CD4-positive, alpha-beta T cell treated with Interleukin-6 at 100 ng/mL for 8 hours (primary cell): ENCODE results near the gene ADM5.

ENCODE experiments used
- DNase-seq: peaks from one replicate; pipeline ENCODE4 v3.0.0-alpha.2; 2020; ENCODE audit warnings: mixed read lengths, low spot score

Gene ADM5

DNA sequence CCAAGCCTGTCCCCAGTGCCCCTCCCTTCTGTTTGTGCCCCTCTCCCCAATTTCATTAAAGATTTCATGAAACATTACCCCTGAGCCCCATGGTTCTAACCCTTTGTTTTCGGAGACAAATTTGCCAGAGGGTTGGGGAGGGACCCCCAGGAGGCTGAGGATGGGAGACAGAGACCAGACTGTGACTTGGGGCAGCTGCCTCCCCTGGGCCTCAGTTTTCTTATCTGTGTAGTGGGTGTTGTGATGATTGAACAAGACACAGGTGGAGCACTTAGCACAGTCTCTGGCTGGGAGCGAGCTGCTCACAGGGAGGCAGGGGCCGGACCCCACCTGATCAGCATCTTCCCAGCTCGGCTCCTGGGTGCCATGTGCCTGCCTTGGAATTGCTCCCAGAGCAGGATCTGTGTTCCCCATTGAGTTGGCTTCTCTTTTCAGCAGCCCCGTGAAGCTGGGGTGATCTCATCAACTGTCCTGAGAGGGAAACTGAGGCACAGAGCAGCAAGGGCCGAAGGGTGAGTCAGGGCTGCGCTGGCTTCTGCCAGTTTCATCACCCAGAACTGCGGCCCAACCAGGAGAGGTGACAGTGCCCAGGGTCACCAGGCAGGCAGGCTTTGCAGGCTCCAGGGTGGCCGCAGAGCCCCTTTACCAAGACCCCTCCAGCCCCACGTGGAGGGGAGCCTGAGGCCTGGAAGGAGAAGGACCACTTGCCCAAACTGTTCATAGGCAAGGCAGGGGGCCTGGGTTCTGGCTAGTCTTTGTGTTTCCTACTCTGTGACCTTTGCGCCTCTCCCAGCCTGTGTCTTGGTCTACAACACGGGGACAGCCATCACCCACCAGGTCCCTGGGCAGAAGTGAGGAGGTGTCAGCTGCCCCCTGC is 30.6 kb upstream of the ADM5 start:
- DNase-seq, result no peak

DNA sequence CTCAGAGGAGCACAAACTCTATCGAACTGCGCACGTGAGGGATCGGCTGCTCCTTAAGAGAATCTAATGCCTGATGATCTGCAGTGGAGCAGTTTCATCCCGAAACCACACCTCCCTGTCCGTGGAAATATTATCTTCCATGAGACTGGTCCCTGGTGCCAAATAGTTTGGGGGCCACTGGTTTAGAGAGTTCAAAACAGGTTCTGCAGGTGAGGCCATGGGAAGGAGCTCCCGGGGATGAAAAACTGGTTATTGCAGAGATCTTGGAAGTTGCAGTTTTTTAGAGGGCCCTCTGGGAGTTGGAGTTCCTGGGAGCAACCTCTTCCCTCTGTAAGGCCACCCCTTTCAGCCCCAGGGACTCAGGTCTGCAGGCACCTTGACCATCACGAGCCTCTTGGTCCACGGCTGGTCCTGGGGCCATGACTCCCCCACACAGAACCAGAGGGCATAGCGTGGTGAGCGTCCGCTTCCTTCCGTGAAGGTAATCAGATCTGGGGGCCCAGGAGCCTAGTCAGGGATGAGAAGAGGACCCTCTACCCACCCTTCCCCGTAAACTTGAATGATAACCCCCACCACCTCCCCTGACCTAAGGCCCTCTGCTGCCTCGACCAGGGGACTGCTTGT is 28.9 kb upstream of the ADM5 start:
- DNase-seq, result no peak

DNA sequence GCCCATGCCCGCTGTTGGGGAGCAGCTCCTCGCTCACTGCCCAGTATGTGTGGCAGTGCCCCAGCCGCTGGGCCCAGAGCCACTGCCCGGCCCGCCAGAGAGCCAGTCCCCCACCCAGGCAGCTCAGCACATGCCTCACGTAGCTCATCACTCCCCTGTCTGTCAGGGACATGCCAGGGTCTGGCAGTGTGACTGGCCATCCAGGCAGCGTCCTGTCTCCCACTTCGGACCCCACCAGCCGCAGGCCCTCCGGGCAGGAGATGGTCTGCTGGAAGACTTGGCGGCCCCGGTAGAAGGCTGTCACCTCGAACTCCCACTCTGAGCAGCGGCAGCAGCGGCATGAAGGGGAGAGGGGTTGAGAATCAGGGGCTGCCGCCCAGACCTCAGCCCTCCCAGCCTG is 27.4 kb upstream of the ADM5 start:
- no peak for DNase-seq

DNA sequence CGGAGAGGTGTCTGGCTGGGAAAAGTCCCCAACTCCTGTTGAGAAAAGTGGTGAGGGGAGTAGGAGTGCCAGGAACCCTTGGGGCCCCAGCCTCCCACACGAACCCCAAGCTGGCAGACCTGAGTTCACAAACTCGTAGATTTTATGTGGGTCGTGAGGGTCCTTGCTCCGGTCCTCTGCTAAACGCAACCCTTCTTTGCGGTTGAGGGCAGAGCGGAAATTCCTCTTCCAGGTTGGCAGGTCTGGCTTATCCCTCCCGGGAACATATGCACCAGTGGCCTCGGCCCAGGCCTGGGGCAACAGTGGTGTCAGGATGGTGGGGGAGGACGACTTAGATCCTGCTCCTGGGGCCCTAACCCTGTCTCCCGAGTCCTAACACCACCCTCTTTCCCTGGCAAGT is 26.2 kb upstream of the ADM5 start:
- no peak for DNase-seq

DNA sequence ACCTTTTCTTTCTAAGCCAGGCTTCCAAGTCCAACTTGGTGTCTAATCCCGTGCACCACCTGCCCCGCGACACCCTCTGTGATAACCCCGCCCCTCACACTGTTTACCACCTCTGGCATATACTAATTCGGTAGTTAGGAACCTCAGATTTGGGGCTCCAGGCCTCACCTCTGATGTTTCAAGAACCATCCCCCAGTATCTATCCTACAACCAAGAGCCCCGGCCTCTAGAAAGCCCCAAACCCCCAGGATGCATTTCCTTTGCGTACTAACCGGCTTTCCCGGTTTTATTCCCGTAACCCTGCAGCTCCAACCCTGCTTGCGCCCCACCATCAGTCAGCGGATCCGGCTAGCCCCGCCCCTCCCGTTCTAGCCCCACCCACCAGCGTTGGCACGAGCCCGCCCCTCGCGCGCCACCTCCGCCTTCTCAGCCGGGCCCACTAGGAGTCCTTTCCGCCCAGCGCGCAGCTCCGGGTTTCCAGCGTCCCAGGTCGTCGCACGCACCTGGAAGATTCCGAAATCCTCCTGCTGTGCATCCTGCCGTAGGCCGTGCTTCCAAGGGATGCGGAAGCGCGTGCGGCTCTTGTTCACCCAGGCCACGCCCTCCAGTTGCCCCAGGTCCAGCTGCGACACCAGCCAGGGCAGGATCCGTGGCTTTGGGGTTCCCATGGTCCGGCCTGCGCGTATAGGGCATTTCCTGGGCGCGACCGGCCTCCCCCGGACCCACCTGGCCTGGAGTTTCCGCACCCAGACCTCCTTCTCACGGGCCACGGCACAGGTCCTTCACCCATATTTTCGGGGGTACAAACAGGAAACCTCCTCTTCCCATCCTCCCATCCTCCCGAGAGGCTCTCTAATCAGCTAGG is 25.0 kb upstream of the ADM5 start:
- DNase-seq, result peak; percentile 90

DNA sequence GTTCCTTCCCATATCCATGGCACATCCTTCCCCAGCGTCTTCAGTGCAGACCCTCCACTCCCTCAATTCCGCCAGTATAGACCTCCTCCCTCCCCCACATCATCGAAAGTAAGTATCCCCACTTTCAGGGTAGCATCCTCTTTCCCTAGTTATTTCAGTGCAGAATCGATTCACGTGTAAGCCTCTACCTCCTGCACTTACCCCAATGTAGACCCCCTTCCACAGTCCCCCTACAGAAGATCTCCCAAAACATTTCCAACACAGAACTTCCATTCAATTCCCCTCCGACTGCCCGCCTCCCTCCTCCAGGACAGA is 24.4 kb upstream of the ADM5 start:
- DNase-seq, result no peak

GRCh38 chr19:49665351-49666119 is 23.9 kb upstream of the ADM5 start, which contains the start of the genes BCL2L12 and IRF3:
Gene BCL2L12, plus strand, starts transcription at chr19:49665933. Its CDS starts 760 bp downstream, at chr19:49666693.
Gene IRF3, minus strand, starts transcription at chr19:49665857. Its CDS starts 1,019 bp downstream, at chr19:49664838.
- DNase-seq, result peak; percentile 98

DNA sequence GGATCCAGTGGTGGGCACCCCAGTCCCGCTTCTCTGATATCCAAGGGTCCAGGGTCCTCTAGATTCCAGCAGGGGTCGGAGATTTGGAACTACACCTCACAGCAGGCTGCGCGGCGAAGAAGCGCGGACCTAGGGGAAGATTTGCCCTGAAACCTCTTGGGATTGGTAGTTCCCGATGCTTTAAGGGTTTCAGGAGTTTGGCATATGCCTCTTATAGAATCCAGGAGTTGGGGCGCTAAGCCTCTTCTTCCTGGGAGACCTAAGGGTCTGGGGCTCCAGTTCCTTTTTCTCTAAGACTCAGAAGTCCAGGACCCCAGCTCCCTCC is 23.3 kb upstream of the ADM5 start:
- DNase-seq, result no peak

GRCh38 chr19:49667473-49667872 is 21.9 kb upstream of the ADM5 start:
- DNase-seq, result no peak

- DNase-seq, result no peak
Observed at GRCh38 chr19:49669516-49669915, 19.9 kb upstream of the ADM5 start.

- DNase-seq, result peak; percentile 74
Observed at GRCh38 chr19:49672131-49672919, 17.1 kb upstream of the ADM5 start.

DNA sequence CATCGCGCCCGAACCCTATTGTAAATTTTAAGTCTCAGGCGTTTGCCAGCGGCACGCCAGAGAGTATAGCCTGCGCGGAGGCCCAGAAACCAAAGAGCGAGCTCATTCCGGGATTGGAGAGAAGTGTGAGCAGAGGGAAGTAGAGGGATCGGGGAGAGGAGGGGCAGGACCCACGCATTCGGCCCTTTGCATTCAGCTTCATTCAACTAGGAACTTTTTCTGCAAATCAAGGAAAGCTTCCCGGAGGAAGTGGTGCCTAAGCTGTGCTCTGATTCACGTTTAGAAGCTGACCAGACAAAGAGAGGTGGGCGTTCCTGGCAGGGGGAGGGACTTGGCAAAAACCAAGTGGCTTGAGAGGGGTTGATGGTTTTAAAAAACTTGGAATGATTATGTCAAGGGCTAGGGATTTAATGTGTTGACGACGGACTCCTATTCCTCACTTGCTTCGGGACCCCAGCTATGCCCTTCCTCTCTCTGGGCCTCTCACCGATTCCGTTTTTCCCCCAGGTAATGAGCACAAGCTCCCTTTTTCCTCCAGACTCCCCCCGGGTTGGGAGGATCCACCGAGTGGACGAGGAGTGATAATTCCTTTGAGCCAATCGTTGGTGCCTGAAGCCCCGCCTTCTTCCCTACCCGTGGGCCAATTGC is 13.1 kb upstream of the ADM5 start:
- DNase-seq, result no peak

GRCh38 chr19:49676784-49677230 is 12.6 kb upstream of the ADM5 start:
- peak; percentile 100 for DNase-seq

DNA sequence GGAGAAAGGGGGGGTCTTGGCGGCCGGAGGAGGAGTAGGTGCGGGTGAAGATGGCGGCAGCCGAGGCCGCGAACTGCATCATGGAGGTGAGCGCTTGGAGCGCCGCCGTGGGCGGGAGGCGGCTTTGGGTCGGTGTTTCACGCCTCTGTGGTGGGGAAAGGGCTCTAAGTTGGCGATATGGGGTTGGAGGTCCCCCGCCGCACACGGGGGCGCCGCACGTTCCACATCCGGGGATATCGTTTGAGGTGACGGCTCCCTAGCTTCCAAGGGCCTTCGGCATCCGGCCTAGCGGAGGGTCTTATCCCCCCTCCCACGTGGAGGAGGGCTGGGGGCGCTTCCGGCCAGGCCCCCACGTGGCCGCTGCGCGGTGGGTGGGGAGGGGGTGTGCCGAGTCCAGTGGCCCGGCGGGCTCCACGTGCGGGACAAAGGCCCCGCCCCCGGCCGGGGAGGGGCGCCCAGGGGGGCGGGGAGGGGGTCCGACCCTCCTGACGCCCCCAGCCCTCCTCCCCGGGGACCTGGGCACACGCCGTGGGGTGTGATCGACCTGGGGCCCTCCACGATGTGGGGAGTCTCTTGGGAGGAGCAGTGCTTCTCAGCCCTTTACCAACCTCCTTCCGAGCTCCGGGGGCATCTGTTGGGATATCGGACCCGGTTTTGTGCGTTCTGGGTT is 12.0 kb upstream of the ADM5 start, which contains the start of gene PRMT1:
Gene PRMT1, plus strand, starts transcription at position 41 of the 670 bp plus-strand sequence. Its CDS starts 10 bp downstream, at position 51.
- DNase-seq, result peak; percentile 28

GRCh38 chr19:49677901-49678674 is 11.3 kb upstream of the ADM5 start:
- DNase-seq, result peak; percentile 72

DNA sequence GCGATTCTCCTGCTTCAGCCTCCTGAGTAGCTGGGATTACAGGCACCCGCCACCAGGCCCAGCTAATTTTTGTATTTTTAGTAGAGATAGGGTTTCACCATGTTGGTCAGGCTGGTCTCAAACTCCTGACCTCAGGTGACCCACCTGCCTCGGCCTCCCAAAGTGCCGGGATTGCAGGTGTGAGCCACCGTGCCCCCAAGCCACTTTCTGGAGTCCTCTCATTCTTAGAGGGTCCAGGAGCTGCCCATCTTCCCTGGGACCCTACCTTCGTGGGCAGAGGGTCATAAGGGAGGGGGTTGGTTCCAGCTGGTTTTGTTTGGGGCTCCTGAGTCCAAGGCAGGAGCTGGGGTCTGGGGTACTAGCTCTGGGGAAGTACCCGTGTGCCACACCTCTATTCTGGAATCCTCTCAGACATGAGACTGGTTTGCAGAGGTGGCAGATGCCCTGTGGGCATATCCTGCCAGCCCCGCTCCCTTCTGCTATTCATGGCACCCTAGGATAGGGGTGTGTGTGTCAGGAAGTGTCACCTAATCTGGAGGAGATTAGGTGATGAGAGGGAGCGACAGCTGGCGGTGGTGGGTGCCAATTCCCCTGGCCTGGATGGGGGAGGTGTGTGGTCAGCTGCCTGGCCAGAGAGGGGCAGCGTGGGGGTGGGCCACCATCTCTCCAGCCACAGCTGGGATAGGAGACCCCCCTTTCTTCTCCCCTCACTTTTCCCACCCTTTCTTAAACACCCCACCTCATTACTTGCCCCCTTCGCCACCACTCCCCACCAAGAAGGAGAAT is 10.2 kb upstream of the ADM5 start:
- no peak for DNase-seq

- no peak for DNase-seq
Observed at GRCh38 chr19:49679771-49680413, 9.5 kb upstream of the ADM5 start.
